Osteocyte (in vitro differentiated cells): ENCODE results near the gene LIPA. TPM values are rescaled to one million over a fixed set of nuclear protein-coding genes. Genes with fewer than 3 reads are reported as not detected.

Experiments
- DNase-seq: peaks from one replicate; pipeline ENCODE4 v3.0.0; 2021; ENCODE audit warnings: mixed read lengths; ENCODE audit not compliant: unreplicated experiment; ENCODE audit errors: extremely low spot score
- H3K27ac Mint-ChIP-seq: one replicate; pipeline ENCODE4 v1.8.0; 2021; ENCODE audit warnings: mild to moderate bottlenecking, mixed read lengths; ENCODE audit not compliant: unreplicated experiment
- H3K27me3 Mint-ChIP-seq: one replicate; pipeline ENCODE4 v1.8.0; 2021; ENCODE audit warnings: mixed read lengths; ENCODE audit not compliant: unreplicated experiment
- H3K36me3 Mint-ChIP-seq: one replicate; pipeline ENCODE4 v1.8.0; 2021; ENCODE audit warnings: mixed read lengths; ENCODE audit not compliant: unreplicated experiment
- H3K4me1 Mint-ChIP-seq: one replicate; pipeline ENCODE4 v1.8.0; 2021; ENCODE audit warnings: mixed read lengths; ENCODE audit not compliant: unreplicated experiment
- H3K4me3 Mint-ChIP-seq: one replicate; pipeline ENCODE4 v1.8.0; 2021; ENCODE audit warnings: mild to moderate bottlenecking, moderate library complexity, mixed read lengths; ENCODE audit not compliant: unreplicated experiment
- H3K9me3 Mint-ChIP-seq: one replicate; pipeline ENCODE4 v1.8.0; 2021; ENCODE audit warnings: mixed read lengths; ENCODE audit not compliant: unreplicated experiment
- CTCF ChIP-seq: fragments of 200-600 bp; sonication (generic); IDR thresholded peaks from 2 replicates; pipeline ENCODE4 v1.5.0; 2021; ENCODE audit warnings: antibody characterized with exemption, mild to moderate bottlenecking, moderate library complexity
- total RNA-seq: library from RNA; stranded (reverse); gene quantifications from 2 replicates; pipeline ENCODE4 v1.2.1, GENCODE V29; 2021

LIPA gene
- total RNA-seq, 1 donor from 2014 or later = 36.9 TPM

GRCh38 chr10:89240519-89240918 lies 11.1 kb downstream of the LIPA start:
- DNase-seq = no peak
- H3K36me3 Mint-ChIP-seq = peaks cover 28% of the 10 kb centered on the region
- no peak overlapping the region for H3K27ac Mint-ChIP-seq
- H3K4me1 Mint-ChIP-seq = peaks cover 4% of the 10 kb centered on the region
- no peak overlapping the region for H3K4me3 Mint-ChIP-seq
- no peaks in the 10 kb centered on the region for H3K27me3 Mint-ChIP-seq
- no peaks in the 10 kb centered on the region for H3K9me3 Mint-ChIP-seq
- TF ChIP-seq CTCF = no peak

DNA sequence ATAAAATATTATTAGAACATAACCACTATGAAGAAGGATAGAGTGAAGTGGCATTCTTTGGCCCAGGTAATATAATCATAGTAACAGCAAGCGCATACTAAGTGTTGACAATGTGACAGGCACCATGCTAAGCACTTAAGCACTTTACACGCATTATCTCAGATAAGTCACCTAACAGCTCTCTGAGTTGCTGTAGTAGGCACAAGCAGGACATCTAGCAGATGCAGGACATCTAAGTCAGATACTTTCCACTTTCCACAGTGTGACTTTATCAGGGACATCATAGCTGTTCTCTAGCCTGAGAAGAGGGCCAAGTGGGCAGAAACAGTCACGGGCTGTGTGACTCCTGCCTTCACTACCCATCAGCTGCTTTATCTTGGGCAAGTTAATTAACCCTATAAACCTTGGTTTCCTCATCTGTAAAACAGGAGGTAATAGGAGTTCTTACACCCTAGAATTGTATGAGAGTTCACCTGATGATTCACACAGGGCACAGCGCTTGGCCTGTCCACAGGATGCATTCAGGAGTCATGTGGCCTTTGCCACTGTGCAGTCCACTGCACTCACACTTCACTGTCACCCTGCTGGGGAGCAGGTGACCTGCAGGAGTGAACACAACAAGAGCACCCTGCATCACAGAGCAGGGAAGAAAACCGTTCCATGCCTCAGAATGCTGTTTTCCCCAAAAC lies 12.5 kb downstream of the LIPA start:
- no peak overlapping the region for H3K4me3 Mint-ChIP-seq
- peaks cover 4% of the 10 kb centered on the region for H3K4me1 Mint-ChIP-seq
- no peaks in the 10 kb centered on the region for H3K9me3 Mint-ChIP-seq
- no peak for TF ChIP-seq CTCF
- DNase-seq = no peak
- peaks cover 32% of the 10 kb centered on the region for H3K36me3 Mint-ChIP-seq
- no peak overlapping the region for H3K27ac Mint-ChIP-seq
- no peaks in the 10 kb centered on the region for H3K27me3 Mint-ChIP-seq

DNA sequence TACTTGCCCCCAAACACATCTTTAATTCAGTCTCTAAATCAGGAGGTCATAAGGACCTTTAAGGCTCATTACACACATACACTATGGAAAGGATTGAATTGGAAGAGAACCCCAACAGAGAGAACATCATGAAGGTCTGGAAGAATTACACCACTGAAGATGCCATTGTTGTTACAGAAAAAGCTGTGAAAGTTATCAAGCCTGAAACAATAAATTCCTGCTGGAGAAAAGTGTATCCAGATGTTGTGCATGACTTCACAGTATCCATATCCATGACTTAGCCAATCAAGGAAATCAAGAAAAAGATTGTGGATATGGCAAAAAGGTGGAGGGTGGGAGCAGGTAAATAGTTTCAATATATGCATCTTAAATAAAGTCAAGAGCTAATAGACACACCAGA lies 13.7 kb downstream of the LIPA start:
- no peak overlapping the region for H3K4me3 Mint-ChIP-seq
- peaks cover 6% of the 10 kb centered on the region for H3K4me1 Mint-ChIP-seq
- DNase-seq = no peak
- no peak overlapping the region for H3K27ac Mint-ChIP-seq
- H3K36me3 Mint-ChIP-seq = peaks cover 32% of the 10 kb centered on the region
- TF ChIP-seq CTCF = no peak
- no peaks in the 10 kb centered on the region for H3K27me3 Mint-ChIP-seq
- H3K9me3 Mint-ChIP-seq = no peaks in the 10 kb centered on the region

GRCh38 chr10:89236226-89236797 lies 15.3 kb downstream of the LIPA start:
- no peak overlapping the region for H3K27ac Mint-ChIP-seq
- no peak for TF ChIP-seq CTCF
- no peak for DNase-seq

GRCh38 chr10:89235073-89235798 lies 16.3 kb downstream of the LIPA start:
- Mint-ChIP-seq H3K4me3 (no peak overlapping the region), H3K27me3 (no peaks in the 10 kb centered on the region), H3K4me1 (peaks cover 2% of the 10 kb centered on the region), H3K27ac (no peak overlapping the region), H3K9me3 (no peaks in the 10 kb centered on the region), H3K36me3 (peaks cover 32% of the 10 kb centered on the region)
- no peak for DNase-seq
- no peak for TF ChIP-seq CTCF

More at GRCh38 chr10:89236226-89236797, 15.3 kb downstream of the LIPA start:
- H3K36me3 Mint-ChIP-seq = peaks cover 35% of the 10 kb centered on the region
- peaks cover 2% of the 10 kb centered on the region for H3K4me1 Mint-ChIP-seq
- H3K9me3 Mint-ChIP-seq = no peaks in the 10 kb centered on the region
- no peaks in the 10 kb centered on the region for H3K27me3 Mint-ChIP-seq
- no peak overlapping the region for H3K4me3 Mint-ChIP-seq
